ENCODE results near the gene MADD. TPM values are rescaled to one million over a fixed set of nuclear protein-coding genes. Genes with fewer than 3 reads are reported as not detected.
"Not testable (repeated sequence)": the region's sequence is repeated elsewhere in the genome, so short reads cannot be mapped to it uniquely, and the experiment has no call there.

The MADD gene
- total RNA-seq, 4 donors from 2014 or later: 32.8 to 74.7 (median 35.3) TPM

GRCh38 chr11:47332791-47333525, 63.0 kb downstream of the MADD start:
- DNase-seq (ENCODE audit: low spot score): no peak
- no peak for ATAC-seq (ENCODE audit: low FRiP score)
- TF ChIP-seq CTCF (IDR thresholded peaks at IDR 0.05): no peak

- no peak for TF ChIP-seq CTCF (IDR thresholded peaks at IDR 0.05)
- ATAC-seq (ENCODE audit: low FRiP score) (no peak), DNase-seq (ENCODE audit: low spot score) (no peak)
These were observed 63.6 kb downstream of the MADD start for GRCh38 chr11:47333526-47333845.

- no peak for TF ChIP-seq CTCF (IDR thresholded peaks at IDR 0.05)
- DNase-seq (ENCODE audit: low spot score) (no peak), ATAC-seq (ENCODE audit: low FRiP score) (no peak)
These were observed 64.0 kb downstream of the MADD start for GRCh38 chr11:47333886-47334443.

GRCh38 chr11:47334699-47335411, 64.9 kb downstream of the MADD start:
- DNase-seq (ENCODE audit: low spot score); ATAC-seq (ENCODE audit: low FRiP score): not testable (repeated sequence)

- no peak for TF ChIP-seq CTCF (IDR thresholded peaks at IDR 0.05)
- ATAC-seq (ENCODE audit: low FRiP score) (no peak), DNase-seq (ENCODE audit: low spot score) (no peak)
These were observed 65.8 kb downstream of the MADD start for GRCh38 chr11:47335733-47336132.

GRCh38 chr11:47336595-47336994, 66.7 kb downstream of the MADD start:
- no peak for ATAC-seq (ENCODE audit: low FRiP score)
- no peak for TF ChIP-seq CTCF (IDR thresholded peaks at IDR 0.05)
- no peak for DNase-seq (ENCODE audit: low spot score)

- no peak for TF ChIP-seq CTCF (IDR thresholded peaks at IDR 0.05)
- ATAC-seq (ENCODE audit: low FRiP score) (no peak), DNase-seq (ENCODE audit: low spot score) (no peak)
These were observed 67.4 kb downstream of the MADD start for GRCh38 chr11:47337229-47337924.
